ENCODE data around the gene PPP2R5C.

Gene PPP2R5C

GRCh38 chr14:101825797-101826196 lies 64.3 kb downstream of the PPP2R5C start:
- Histone ChIP-seq H3K9me3 (no peaks in the 10 kb centered on the region), H3K4me3 (no peak overlapping the region), H3K27me3 (no peaks in the 10 kb centered on the region), H3K36me3 (no peaks in the 10 kb centered on the region), H3K27ac (peak overlapping the region in 1 of 2 donors; percentile 53), H3K4me1 (peaks cover 0 to 32% (median 18%) of the 10 kb centered on the region in 4 donors)
- DNase-seq = no peak
- no peak for TF ChIP-seq CTCF (IDR thresholded peaks at IDR 0.05)
- intact Hi-C loops (cut with DNase I; ENCODE audit: low total_unique reads) = no loop called here

GRCh38 chr14:101826351-101826750 lies 64.8 kb downstream of the PPP2R5C start:
- no peaks in the 10 kb centered on the region for H3K9me3 ChIP-seq

DNA sequence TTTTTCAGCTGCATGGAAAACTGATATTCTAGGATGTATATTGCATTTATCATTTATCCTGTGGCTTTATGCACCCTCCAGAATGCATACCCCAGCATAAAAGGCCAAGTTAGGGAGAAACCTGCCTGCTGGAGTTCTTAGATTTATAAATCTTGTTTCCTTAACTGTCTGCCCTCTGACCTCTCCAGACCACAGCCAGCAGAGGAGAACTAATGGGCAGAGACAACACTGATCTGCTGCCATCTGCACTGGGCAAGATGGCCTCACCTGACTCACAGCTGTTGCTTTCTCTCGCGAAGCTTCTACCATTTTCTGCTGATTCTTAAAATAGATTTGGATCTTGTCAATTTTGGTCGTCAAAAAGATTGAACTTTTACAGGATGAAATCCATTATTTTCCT lies 65.8 kb downstream of the PPP2R5C start:
- Histone ChIP-seq H3K27ac (no peak overlapping the region), H3K36me3 (peaks cover 0 to 5% (median 0%) of the 10 kb centered on the region in 3 donors), H3K4me3 (no peak overlapping the region), H3K9me3 (no peaks in the 10 kb centered on the region), H3K27me3 (no peaks in the 10 kb centered on the region), H3K4me1 (peaks cover 0 to 32% (median 20%) of the 10 kb centered on the region in 4 donors)
- no peak for TF ChIP-seq CTCF (IDR thresholded peaks at IDR 0.05)
- intact Hi-C loops (cut with DNase I; ENCODE audit: low total_unique reads) = no loop called here
- DNase-seq = no peak

More at GRCh38 chr14:101826351-101826750, 64.8 kb downstream of the PPP2R5C start:
- DNase-seq = no peak
- Histone ChIP-seq H3K4me3 (no peak overlapping the region), H3K27me3 (no peaks in the 10 kb centered on the region), H3K27ac (no peak overlapping the region), H3K36me3 (peaks cover 0 to 2% (median 0%) of the 10 kb centered on the region in 3 donors), H3K4me1 (peaks cover 0 to 32% (median 18%) of the 10 kb centered on the region in 4 donors)
- TF ChIP-seq CTCF (IDR thresholded peaks at IDR 0.05) = no peak
- intact Hi-C loops (cut with DNase I; ENCODE audit: low total_unique reads) = no loop called here

- no peak for TF ChIP-seq CTCF (IDR thresholded peaks at IDR 0.05)
- Histone ChIP-seq H3K4me3 (no peak overlapping the region), H3K27ac (no peak overlapping the region), H3K9me3 (no peaks in the 10 kb centered on the region), H3K36me3 (peaks cover 0 to 5% (median 0%) of the 10 kb centered on the region in 3 donors), H3K4me1 (peaks cover 0 to 27% (median 18%) of the 10 kb centered on the region in 4 donors), H3K27me3 (no peaks in the 10 kb centered on the region)
- intact Hi-C loops (cut with DNase I; ENCODE audit: low total_unique reads) = no loop called here
- DNase-seq = no peak
Observed at GRCh38 chr14:101828046-101828445, 66.5 kb downstream of the PPP2R5C start.

DNA sequence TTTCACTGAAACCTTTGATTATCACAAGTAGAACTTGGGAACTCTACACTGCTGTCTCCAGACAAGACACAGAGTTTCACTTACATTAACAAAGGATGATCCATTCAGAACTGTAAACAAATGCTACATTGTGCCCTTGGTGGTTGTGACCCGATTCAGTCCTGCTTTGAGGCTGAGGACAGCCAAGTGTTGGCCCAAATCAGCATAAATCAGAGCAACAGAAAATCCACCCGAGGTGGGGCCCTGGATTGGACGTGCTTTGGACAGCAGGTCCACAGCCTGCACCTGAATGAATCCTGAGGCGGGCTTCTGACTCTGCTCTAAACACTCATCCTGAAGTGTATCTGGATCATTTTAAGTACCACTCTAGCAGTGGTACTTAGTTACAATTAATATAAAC lies 68.8 kb downstream of the PPP2R5C start:
- Histone ChIP-seq H3K36me3 (peaks cover 0 to 5% (median 0%) of the 10 kb centered on the region in 3 donors), H3K4me1 (peaks cover 0 to 19% (median 12%) of the 10 kb centered on the region in 4 donors), H3K27ac (no peak overlapping the region)

More for the DNA sequence above, 68.8 kb downstream of the PPP2R5C start:
- intact Hi-C loops (cut with DNase I; ENCODE audit: low total_unique reads) = no loop called here
- TF ChIP-seq CTCF (IDR thresholded peaks at IDR 0.05) = no peak
- no peak for DNase-seq
- H3K4me3 ChIP-seq = no peak overlapping the region
- no peaks in the 10 kb centered on the region for H3K27me3 ChIP-seq
- H3K9me3 ChIP-seq = no peaks in the 10 kb centered on the region
